Ramos (cell line): ENCODE data around the gene CHAT.

Experiments used
- in situ Hi-C: fragments of 300-500 bp; cut with MboI; formaldehyde crosslinking; loops from one replicate; pipeline ENCODE4 v1.14.3; 2022; ENCODE audit warnings: low sequenced_read_pairs; ENCODE audit not compliant: unreplicated experiment

Gene CHAT

GRCh38 chr10:49595713-49596492, 17.9 kb upstream of the CHAT start:
- in situ Hi-C loops = loop anchor here (25.0 kb wide), 1 partner anchor 641 kb away; no protein-coding TSS in a partner anchor

- in situ Hi-C loops = loop anchor here (25.0 kb wide), 1 partner anchor 641 kb away; no protein-coding TSS in a partner anchor
Measured at GRCh38 chr10:49596493-49596809, 17.4 kb upstream of the CHAT start.

GRCh38 chr10:49596836-49597235, 17.0 kb upstream of the CHAT start:
- in situ Hi-C loops = loop anchor here (25.0 kb wide), 1 partner anchor 640 kb away; no protein-coding TSS in a partner anchor

- in situ Hi-C loops = loop anchor here (25.0 kb wide), 1 partner anchor 640 kb away; no protein-coding TSS in a partner anchor
Measured at GRCh38 chr10:49597426-49598163, 16.2 kb upstream of the CHAT start.

GRCh38 chr10:49598164-49598856, 15.5 kb upstream of the CHAT start:
- in situ Hi-C loops = loop anchor here (25.0 kb wide), 1 partner anchor 639 kb away; no protein-coding TSS in a partner anchor

- in situ Hi-C loops = loop anchor here (25.0 kb wide), 1 partner anchor 638 kb away; no protein-coding TSS in a partner anchor
Measured at GRCh38 chr10:49598986-49599385, 14.9 kb upstream of the CHAT start.

GRCh38 chr10:49599546-49599945, 14.3 kb upstream of the CHAT start:
- in situ Hi-C loops = loop anchor here (25.0 kb wide), 1 partner anchor 638 kb away; no protein-coding TSS in a partner anchor

GRCh38 chr10:49600046-49600445, 13.8 kb upstream of the CHAT start:
- in situ Hi-C loops = no loop called here

- in situ Hi-C loops = no loop called here
Measured at GRCh38 chr10:49600781-49601400, 12.9 kb upstream of the CHAT start.

GRCh38 chr10:49601857-49602256, 12.0 kb upstream of the CHAT start:
- in situ Hi-C loops = no loop called here

- in situ Hi-C loops = no loop called here
Measured at GRCh38 chr10:49602380-49603023, 11.3 kb upstream of the CHAT start.

GRCh38 chr10:49605216-49605938, 8.5 kb upstream of the CHAT start:
- in situ Hi-C loops = no loop called here

- in situ Hi-C loops = no loop called here
Measured at GRCh38 chr10:49605939-49606509, 7.8 kb upstream of the CHAT start.

GRCh38 chr10:49606981-49607535, 6.8 kb upstream of the CHAT start:
- in situ Hi-C loops = no loop called here

- in situ Hi-C loops = no loop called here
Measured at GRCh38 chr10:49608166-49609005, 5.5 kb upstream of the CHAT start.

GRCh38 chr10:49609006-49609282, 4.9 kb upstream of the CHAT start:
- in situ Hi-C loops = no loop called here

GRCh38 chr10:49609283-49610113, 4.3 kb upstream of the CHAT start:
- in situ Hi-C loops = no loop called here
